Stimulated activated memory B cell treated with anti-CD40 and anti-IgM and Interleukin-4, amounts not matched to agents 10 μg/mL and 1 μg/mL and 100 μg/mL, for 72 hours (primary cell): ENCODE data around the gene TEX22.

ENCODE experiments used
- ATAC-seq: fragments of 150-1000 bp; cut with Tn5 transposase; 2 replicates; pipeline ENCODE4 v1.10.0; 2021
- H3K27ac Mint-ChIP-seq: one replicate; pipeline ENCODE4 v1.8.0; 2022; ENCODE audit warnings: mild to moderate bottlenecking, mixed read lengths
- H3K27me3 Mint-ChIP-seq: one replicate; pipeline ENCODE4 v1.8.0; 2022; ENCODE audit warnings: mixed read lengths
- H3K36me3 Mint-ChIP-seq: one replicate; pipeline ENCODE4 v1.8.0; 2022; ENCODE audit warnings: mixed read lengths
- H3K4me1 Mint-ChIP-seq: one replicate; pipeline ENCODE4 v1.8.0; 2022; ENCODE audit warnings: mixed read lengths
- H3K4me3 Mint-ChIP-seq: one replicate; pipeline ENCODE4 v1.8.0; 2022; ENCODE audit warnings: mild to moderate bottlenecking, moderate library complexity, mixed read lengths
- H3K9me3 Mint-ChIP-seq: one replicate; pipeline ENCODE4 v1.8.0; 2022; ENCODE audit warnings: mixed read lengths

TEX22 gene

DNA sequence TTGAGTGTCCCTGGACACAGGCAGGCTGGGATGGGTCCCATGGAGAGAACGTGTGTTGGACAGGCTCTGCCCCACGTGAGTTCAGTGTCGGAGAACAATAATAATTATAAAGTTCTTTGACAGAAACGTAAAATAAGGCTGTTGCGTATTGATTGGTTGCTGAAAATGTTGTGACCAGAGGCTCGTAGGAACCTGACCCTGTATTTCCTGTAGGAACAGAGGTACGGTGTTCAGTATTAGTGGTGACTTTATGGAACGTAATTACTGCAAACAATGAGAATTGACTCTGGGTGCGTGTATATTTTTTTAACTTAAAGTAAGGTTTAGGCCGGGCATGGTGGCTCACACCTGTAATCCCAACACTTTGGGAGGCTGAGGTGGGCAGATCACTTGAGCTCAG is 29.1 kb downstream of the TEX22 start:
- H3K4me1 Mint-ChIP-seq = peaks cover 20% of the 10 kb centered on the region
- H3K4me3 Mint-ChIP-seq = no peak overlapping the region
- H3K36me3 Mint-ChIP-seq = peaks cover 35% of the 10 kb centered on the region
- H3K27me3 Mint-ChIP-seq = no peaks in the 10 kb centered on the region
- ATAC-seq = no peak
- no peaks in the 10 kb centered on the region for H3K9me3 Mint-ChIP-seq
- no peak overlapping the region for H3K27ac Mint-ChIP-seq

GRCh38 chr14:105427936-105428485 is 29.7 kb downstream of the TEX22 start:
- H3K4me1 Mint-ChIP-seq = peaks cover 15% of the 10 kb centered on the region
- no peak for ATAC-seq
- no peaks in the 10 kb centered on the region for H3K27me3 Mint-ChIP-seq
- no peak overlapping the region for H3K4me3 Mint-ChIP-seq
- H3K9me3 Mint-ChIP-seq = no peaks in the 10 kb centered on the region
- H3K27ac Mint-ChIP-seq = no peak overlapping the region
- H3K36me3 Mint-ChIP-seq = peaks cover 35% of the 10 kb centered on the region

GRCh38 chr14:105430042-105430441 is 31.7 kb downstream of the TEX22 start:
- Mint-ChIP-seq H3K4me1 (peaks cover 19% of the 10 kb centered on the region), H3K27me3 (no peaks in the 10 kb centered on the region), H3K27ac (no peak overlapping the region), H3K4me3 (no peak overlapping the region), H3K36me3 (peaks cover 35% of the 10 kb centered on the region), H3K9me3 (no peaks in the 10 kb centered on the region)
- ATAC-seq = no peak

DNA sequence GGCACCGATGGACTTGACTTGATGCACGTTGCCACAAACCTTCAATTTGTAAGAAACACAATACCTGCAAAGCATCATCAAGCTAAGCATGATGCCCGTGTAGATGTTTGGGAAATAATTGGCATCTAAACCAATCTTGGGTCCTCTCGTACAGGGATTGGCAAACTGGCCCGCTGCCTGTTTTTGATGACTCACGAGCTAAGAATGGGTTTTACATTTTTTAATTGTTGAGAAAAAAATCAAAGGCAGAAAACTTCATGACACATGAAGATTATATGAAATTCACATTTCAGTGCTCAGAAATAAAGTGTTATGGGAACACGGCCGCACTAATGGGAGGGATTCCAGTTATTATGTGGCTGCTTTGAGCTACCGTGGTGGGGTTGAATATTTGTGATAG is 32.2 kb downstream of the TEX22 start:
- peaks cover 35% of the 10 kb centered on the region for H3K36me3 Mint-ChIP-seq
- H3K4me3 Mint-ChIP-seq = no peak overlapping the region
- no peaks in the 10 kb centered on the region for H3K27me3 Mint-ChIP-seq
- ATAC-seq = no peak
- no peak overlapping the region for H3K27ac Mint-ChIP-seq
- peaks cover 25% of the 10 kb centered on the region for H3K4me1 Mint-ChIP-seq
- H3K9me3 Mint-ChIP-seq = no peaks in the 10 kb centered on the region

DNA sequence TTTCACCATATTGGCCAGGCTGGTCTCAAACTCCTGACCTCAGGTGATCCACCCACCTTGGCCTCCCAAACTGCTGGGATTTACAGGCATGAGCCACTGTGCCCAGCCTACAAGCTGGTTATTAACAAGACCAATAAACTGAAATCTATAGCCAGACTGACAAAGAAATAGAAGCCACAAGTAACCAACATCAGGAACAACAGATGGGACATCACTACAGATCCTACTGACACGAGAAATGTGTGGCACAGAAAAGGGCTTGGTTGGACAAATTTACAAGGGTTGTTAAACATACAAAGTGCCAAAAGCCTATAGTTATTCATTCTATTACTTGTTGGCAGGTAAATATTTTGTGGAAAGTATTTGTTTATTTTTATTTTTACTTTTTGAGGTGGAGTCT is 32.9 kb downstream of the TEX22 start:
- no peak for ATAC-seq
- H3K4me1 Mint-ChIP-seq = peaks cover 27% of the 10 kb centered on the region
- H3K4me3 Mint-ChIP-seq = no peak overlapping the region
- peaks cover 33% of the 10 kb centered on the region for H3K36me3 Mint-ChIP-seq
- no peaks in the 10 kb centered on the region for H3K27me3 Mint-ChIP-seq
- H3K27ac Mint-ChIP-seq = no peak overlapping the region
- no peaks in the 10 kb centered on the region for H3K9me3 Mint-ChIP-seq

DNA sequence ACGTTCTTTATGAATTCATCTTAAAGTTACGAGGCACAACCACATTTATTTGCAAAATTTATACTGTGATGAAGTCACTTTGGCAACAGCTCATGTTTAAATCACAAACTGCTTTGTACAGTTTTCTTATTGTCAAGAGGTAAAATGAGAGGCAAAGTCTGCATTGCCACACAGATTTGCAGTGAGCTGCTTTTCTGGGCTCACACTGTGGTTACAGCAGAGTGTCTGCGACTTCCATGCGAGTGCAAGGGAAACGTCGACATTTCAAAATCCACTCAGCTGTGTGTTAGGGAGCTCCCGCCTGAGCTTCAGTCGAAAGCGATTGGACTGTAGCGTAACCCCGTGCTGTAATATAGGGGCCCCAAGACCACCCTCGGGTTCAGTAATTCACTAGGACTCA is 34.3 kb downstream of the TEX22 start:
- H3K27ac Mint-ChIP-seq = no peak overlapping the region
- H3K9me3 Mint-ChIP-seq = no peaks in the 10 kb centered on the region
- ATAC-seq = no peak
- H3K27me3 Mint-ChIP-seq = no peaks in the 10 kb centered on the region
- no peak overlapping the region for H3K4me3 Mint-ChIP-seq
- peaks cover 24% of the 10 kb centered on the region for H3K4me1 Mint-ChIP-seq
- H3K36me3 Mint-ChIP-seq = peaks cover 27% of the 10 kb centered on the region

DNA sequence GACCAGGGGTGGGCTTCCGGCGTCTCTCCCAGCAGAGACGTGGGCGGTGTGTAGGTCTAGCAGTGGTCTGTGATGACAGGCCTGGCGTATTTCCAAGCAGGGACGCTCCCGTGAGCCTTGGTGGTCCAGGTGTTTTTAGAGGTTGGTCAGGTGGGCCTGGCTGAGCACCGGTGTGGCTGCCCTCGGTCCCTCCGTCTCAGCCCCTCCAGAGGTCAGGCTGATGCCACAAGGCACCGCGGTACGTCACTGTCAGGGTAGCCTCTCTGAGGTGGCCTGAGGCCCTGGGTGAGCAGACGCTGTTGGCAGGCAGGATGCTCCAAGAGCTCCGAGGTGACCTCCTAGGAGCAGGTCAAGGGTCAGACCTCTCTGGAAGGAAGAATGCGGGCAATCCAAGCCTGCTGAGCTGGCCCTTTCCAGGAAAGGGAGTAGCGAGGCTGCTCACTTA is 34.8 kb downstream of the TEX22 start:
- Mint-ChIP-seq H3K27ac (no peak overlapping the region), H3K9me3 (no peaks in the 10 kb centered on the region), H3K36me3 (peaks cover 27% of the 10 kb centered on the region), H3K4me1 (peaks cover 22% of the 10 kb centered on the region), H3K27me3 (no peaks in the 10 kb centered on the region), H3K4me3 (no peak overlapping the region)
- no peak for ATAC-seq

DNA sequence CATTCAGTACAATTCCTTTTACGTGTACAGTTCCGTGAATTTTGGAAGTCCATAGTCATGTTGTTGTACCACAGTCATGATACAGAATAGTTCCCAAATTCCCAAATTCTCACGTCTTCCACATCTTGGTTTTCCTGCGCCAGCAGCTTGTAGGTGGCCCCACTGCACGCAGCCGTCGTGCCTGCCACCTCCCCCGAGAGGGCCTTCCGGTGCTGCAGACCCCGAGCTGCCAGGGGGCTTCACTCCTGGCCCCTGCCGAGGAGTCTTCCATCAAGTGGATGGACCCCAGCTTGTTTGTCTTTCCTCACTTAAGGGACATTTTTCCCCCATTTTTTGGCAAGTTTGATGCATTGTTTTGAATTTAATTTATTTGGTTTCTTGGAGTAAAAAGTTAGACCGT is 38.1 kb downstream of the TEX22 start:
- Mint-ChIP-seq H3K27me3 (no peaks in the 10 kb centered on the region), H3K9me3 (no peaks in the 10 kb centered on the region), H3K4me3 (no peak overlapping the region), H3K4me1 (peaks cover 19% of the 10 kb centered on the region), H3K36me3 (peaks cover 11% of the 10 kb centered on the region), H3K27ac (no peak overlapping the region)
- ATAC-seq = no peak

DNA sequence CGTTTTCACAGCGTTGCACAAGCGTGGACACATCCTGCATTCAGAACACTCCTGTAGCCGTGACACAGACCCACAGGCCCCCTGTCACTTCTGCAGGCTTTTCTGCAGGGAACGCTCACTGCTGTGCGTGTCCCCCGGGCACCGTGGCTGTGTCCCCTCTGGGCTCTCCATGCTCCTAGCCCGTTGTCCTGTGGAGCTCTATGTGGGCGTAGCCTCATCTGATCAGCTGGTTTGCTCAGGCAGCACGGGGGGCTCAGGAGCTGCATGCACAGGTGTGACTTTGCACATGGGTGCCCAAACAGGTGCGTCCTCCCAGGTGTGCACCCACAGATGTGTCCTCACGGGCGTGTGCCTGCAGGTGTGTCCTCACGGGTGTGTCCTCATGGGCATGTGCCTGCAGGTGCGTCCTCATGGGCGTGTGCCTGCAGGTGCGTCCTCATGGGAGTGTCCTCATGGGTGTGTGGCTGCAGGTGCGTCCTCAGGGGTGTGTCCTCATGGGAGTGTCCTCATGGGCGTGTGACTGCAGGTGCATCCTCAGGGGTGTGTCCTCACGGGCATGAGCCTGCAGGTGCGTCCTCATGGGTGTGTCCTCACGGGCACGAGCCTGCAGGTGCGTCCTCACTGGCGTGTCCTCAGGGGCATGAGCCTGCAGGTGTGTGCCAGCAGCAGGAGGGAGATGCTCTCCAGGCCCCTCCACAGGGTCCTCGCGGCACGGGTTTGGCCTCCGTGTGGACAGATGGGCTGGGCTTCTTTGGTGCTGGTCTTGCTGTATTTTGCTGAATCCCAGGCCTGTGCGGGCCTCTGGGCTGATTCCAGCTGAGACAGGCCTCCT is 38.8 kb downstream of the TEX22 start:
- H3K4me1 Mint-ChIP-seq = peaks cover 19% of the 10 kb centered on the region
- peaks cover 16% of the 10 kb centered on the region for H3K36me3 Mint-ChIP-seq
- H3K27ac Mint-ChIP-seq = no peak overlapping the region
- no peak overlapping the region for H3K4me3 Mint-ChIP-seq
- ATAC-seq = no peak
- no peaks in the 10 kb centered on the region for H3K27me3 Mint-ChIP-seq
- H3K9me3 Mint-ChIP-seq = no peaks in the 10 kb centered on the region

DNA sequence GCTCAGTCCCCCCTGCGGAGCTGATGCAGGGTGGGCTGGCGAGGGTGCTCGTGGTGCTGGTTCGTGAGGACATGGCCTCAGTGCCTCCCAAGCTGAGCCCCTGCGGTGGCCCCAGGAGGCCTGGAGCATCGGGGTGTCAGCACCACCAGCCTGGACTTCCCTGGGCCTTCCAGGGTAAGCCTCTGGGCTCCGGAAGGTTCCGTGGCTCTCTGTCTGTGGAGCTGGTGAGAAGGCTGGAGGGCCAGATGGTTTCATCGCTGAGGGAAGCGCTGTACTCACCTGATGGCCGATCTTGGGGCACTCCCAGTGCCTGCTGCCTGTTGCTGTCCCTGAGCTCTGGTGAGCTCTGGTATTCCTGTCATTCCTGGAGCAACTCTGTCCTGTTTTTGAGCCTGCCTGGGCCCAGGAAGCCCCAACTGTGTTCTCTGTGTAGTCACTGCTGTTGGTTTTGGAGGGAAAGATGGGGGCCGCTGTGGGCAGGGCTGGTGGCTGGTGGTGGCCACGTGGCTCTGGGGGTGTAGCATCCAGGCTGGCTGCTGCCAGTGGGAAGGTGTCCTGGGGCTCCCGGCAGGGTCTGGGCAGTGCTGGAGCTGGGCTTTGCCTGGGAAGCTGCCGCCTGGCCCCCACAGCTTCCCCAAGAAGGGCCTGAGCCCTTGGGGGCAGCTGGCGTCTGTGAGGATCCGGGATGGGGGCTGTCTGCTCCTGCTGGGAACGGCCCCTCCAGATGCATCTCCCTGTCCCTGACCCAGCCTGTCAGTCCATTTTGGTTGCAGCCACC is 39.6 kb downstream of the TEX22 start:
- Mint-ChIP-seq H3K36me3 (peaks cover 24% of the 10 kb centered on the region), H3K4me1 (peaks cover 19% of the 10 kb centered on the region)

DNA sequence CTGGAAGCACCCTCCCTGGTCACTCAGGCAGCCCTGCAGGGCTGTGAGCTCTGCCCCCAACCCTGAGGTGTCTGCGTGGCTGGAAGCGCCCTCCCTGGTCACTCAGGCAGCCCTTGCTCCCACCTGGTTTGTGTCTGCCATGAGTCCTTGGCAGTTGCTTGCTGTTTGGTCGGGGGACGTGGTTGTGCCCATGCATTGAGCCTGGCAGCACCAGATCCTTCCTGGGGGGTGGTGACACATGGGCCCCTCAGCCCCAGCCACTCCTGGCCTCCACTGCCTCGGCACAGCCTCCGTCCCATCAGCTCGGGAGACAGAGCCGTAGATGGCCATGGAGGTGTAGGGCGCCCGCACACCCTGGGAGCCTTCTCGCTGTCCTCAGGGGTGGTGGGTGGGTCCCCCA is 40.8 kb downstream of the TEX22 start:
- Mint-ChIP-seq H3K9me3 (no peaks in the 10 kb centered on the region), H3K27ac (no peak overlapping the region), H3K36me3 (peaks cover 30% of the 10 kb centered on the region), H3K27me3 (no peaks in the 10 kb centered on the region), H3K4me1 (peaks cover 19% of the 10 kb centered on the region), H3K4me3 (no peak overlapping the region)
- ATAC-seq = no peak

More for the DNA sequence above, 39.6 kb downstream of the TEX22 start:
- H3K27ac Mint-ChIP-seq = no peak overlapping the region
- no peaks in the 10 kb centered on the region for H3K27me3 Mint-ChIP-seq
- no peak for ATAC-seq
- H3K4me3 Mint-ChIP-seq = no peak overlapping the region
- H3K9me3 Mint-ChIP-seq = no peaks in the 10 kb centered on the region

- no peak overlapping the region for H3K27ac Mint-ChIP-seq
- H3K36me3 Mint-ChIP-seq = peaks cover 30% of the 10 kb centered on the region
- peaks cover 16% of the 10 kb centered on the region for H3K4me1 Mint-ChIP-seq
- H3K9me3 Mint-ChIP-seq = no peaks in the 10 kb centered on the region
- no peak for ATAC-seq
- H3K4me3 Mint-ChIP-seq = no peak overlapping the region
- H3K27me3 Mint-ChIP-seq = no peaks in the 10 kb centered on the region
Observed at GRCh38 chr14:105439710-105440553, 41.6 kb downstream of the TEX22 start.

DNA sequence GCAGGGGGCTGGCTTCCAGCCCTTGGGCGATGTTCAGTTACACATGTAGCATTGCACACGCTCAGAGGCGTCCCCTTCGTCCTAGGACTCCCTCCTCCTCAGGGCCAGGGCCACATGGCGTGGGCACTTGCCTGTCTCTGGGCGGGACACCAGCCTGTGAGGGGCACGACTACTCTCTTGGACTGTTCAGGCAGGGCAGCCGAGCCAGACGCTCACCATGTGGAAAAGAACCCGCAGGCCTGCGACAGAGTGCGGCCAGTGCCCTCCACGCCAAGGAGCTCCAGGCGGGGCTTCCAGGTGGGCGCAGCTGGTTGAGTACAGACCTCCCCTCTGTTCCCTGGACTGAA is 42.2 kb downstream of the TEX22 start:
- Mint-ChIP-seq H3K27me3 (no peaks in the 10 kb centered on the region), H3K4me1 (peaks cover 10% of the 10 kb centered on the region), H3K4me3 (no peak overlapping the region), H3K27ac (no peak overlapping the region), H3K9me3 (no peaks in the 10 kb centered on the region), H3K36me3 (peaks cover 30% of the 10 kb centered on the region)
- ATAC-seq = no peak

- peaks cover 30% of the 10 kb centered on the region for H3K36me3 Mint-ChIP-seq
- no peaks in the 10 kb centered on the region for H3K27me3 Mint-ChIP-seq
- no peak overlapping the region for H3K27ac Mint-ChIP-seq
- ATAC-seq = no peak
- H3K4me3 Mint-ChIP-seq = no peak overlapping the region
- no peaks in the 10 kb centered on the region for H3K9me3 Mint-ChIP-seq
- peaks cover 5% of the 10 kb centered on the region for H3K4me1 Mint-ChIP-seq
Observed at GRCh38 chr14:105440992-105441391, 42.7 kb downstream of the TEX22 start.

- Mint-ChIP-seq H3K4me3 (no peak overlapping the region), H3K9me3 (no peaks in the 10 kb centered on the region), H3K27me3 (no peaks in the 10 kb centered on the region), H3K4me1 (no peaks in the 10 kb centered on the region), H3K36me3 (peaks cover 21% of the 10 kb centered on the region), H3K27ac (no peak overlapping the region)
- ATAC-seq = no peak
Observed at GRCh38 chr14:105442125-105442524, 43.8 kb downstream of the TEX22 start.
